Neural cell (in vitro differentiated cells): ENCODE results near the gene KCNJ5. TPM values are rescaled to one million over a fixed set of nuclear protein-coding genes. Genes with fewer than 3 reads are reported as not detected.

Experiments
- H2AFZ ChIP-seq: fragments of 200-600, 300-800 bp; sonication (generic), shearing (Covaris generic); 2 replicates; pipeline ENCODE4 v1.6.0; 2014; ENCODE audit warnings: low read depth, mild to moderate bottlenecking, antibody characterized with exemption, low read length, moderate library complexity
- H3F3A ChIP-seq: fragments of 200-600 bp; shearing (Covaris generic); 2 replicates; pipeline ENCODE4 v1.6.1; 2016; ENCODE audit warnings: mild to moderate bottlenecking, moderate library complexity, mixed read lengths, antibody characterized with exemption, low read length; ENCODE audit not compliant: insufficient read depth, poor library complexity, severe bottlenecking
- H3K27ac ChIP-seq: fragments of 200-600, 300-800 bp; sonication (generic), shearing (Covaris generic); 2 replicates; pipeline ENCODE4 v1.5.1; 2014; ENCODE audit warnings: mild to moderate bottlenecking, low read length, moderate library complexity
- H3K27me3 ChIP-seq: fragments of 300-800, 200-600 bp; sonication (generic), shearing (Covaris generic); 2 replicates; pipeline ENCODE4 v1.6.0; 2014; ENCODE audit warnings: mild to moderate bottlenecking, low read depth, low read length, moderate library complexity; ENCODE audit not compliant: insufficient read depth
- H3K36me3 ChIP-seq: fragments of 300-800, 200-600 bp; sonication (generic), shearing (Covaris generic); 2 replicates; pipeline ENCODE4 v1.5.1; 2014; ENCODE audit warnings: mild to moderate bottlenecking, antibody characterized with exemption, low read length, moderate library complexity; ENCODE audit not compliant: insufficient read depth
- H3K4me2 ChIP-seq: fragments of 300-800, 200-600 bp; sonication (generic), shearing (Covaris generic); 2 replicates; pipeline ENCODE4 v1.6.0; 2014; ENCODE audit warnings: mild to moderate bottlenecking, low read length
- H3K4me3 ChIP-seq: fragments of 300-800, 200-600 bp; sonication (generic), shearing (Covaris generic); 2 replicates; pipeline ENCODE4 v1.5.1; 2014; ENCODE audit warnings: mild to moderate bottlenecking, low read length, moderate library complexity
- H3K79me2 ChIP-seq: fragments of 200-600 bp; shearing (Covaris generic); replicated peaks from 2 replicates; pipeline ENCODE4 v1.6.0; 2014; ENCODE audit warnings: mild to moderate bottlenecking, low read length, moderate library complexity; ENCODE audit not compliant: insufficient read depth
- H3K9ac ChIP-seq: fragments of 300-800, 200-600 bp; sonication (generic), shearing (Covaris generic); 2 replicates; pipeline ENCODE4 v1.6.1; 2016; ENCODE audit warnings: mild to moderate bottlenecking, low read length, mixed read lengths
- H3K9me2 ChIP-seq: fragments of 200-600 bp; shearing (Covaris generic); 2 replicates; pipeline ENCODE4 v1.6.1; 2016; ENCODE audit warnings: mild to moderate bottlenecking, low read length, mixed read lengths; ENCODE audit not compliant: insufficient read depth
- H3K9me3 ChIP-seq: fragments of 200-600, 300-800 bp; sonication (generic), shearing (Covaris generic); 2 replicates; pipeline ENCODE4 v1.6.1; 2016; ENCODE audit warnings: mild to moderate bottlenecking, mixed run types, low read length, moderate library complexity, mixed read lengths
- H4K20me1 ChIP-seq: fragments of 200-600 bp; shearing (Covaris generic); 2 replicates; pipeline ENCODE4 v1.6.1; 2016; ENCODE audit warnings: mild to moderate bottlenecking, mixed run types; ENCODE audit not compliant: insufficient read depth
- CTCF ChIP-seq: fragments of 450-650 bp; IDR thresholded peaks from 2 replicates; pipeline ENCODE4 v1.5.1; 2014; ENCODE audit warnings: antibody characterized with exemption, mild to moderate bottlenecking, moderate library complexity; ENCODE audit not compliant: poor library complexity, severe bottlenecking
- EP300 ChIP-seq: fragments of 450-650 bp; conservative IDR thresholded peaks from 2 replicates; pipeline ENCODE4 v1.6.1; 2014; ENCODE audit warnings: antibody characterized with exemption, mild to moderate bottlenecking, moderate library complexity; ENCODE audit not compliant: poor library complexity, severe bottlenecking
- EZH2 ChIP-seq: fragments of 200-600, 300-800 bp; shearing (Covaris generic), sonication (generic); IDR thresholded peaks from 2 replicates; pipeline ENCODE4 v1.6.1; 2014; ENCODE audit warnings: antibody characterized with exemption, low read length, borderline replicate concordance, mild to moderate bottlenecking; ENCODE audit not compliant: insufficient read depth, poor library complexity, severe bottlenecking
- MXI1 ChIP-seq: fragments of 450-650 bp; conservative IDR thresholded peaks from 2 replicates; pipeline ENCODE4 v1.6.1; 2014; ENCODE audit warnings: antibody characterized with exemption, mild to moderate bottlenecking; ENCODE audit not compliant: poor library complexity, severe bottlenecking
- POLR2AphosphoS5 ChIP-seq: IDR thresholded peaks from 2 replicates; pipeline ENCODE4 v1.6.1; 2012
- RAD21 ChIP-seq: fragments of 450-650 bp; conservative IDR thresholded peaks from 2 replicates; pipeline ENCODE4 v1.6.1; 2014; ENCODE audit warnings: antibody characterized with exemption, mild to moderate bottlenecking, moderate library complexity
- REST ChIP-seq: IDR thresholded peaks from 2 replicates; pipeline ENCODE4 v1.6.1; 2012; ENCODE audit warnings: borderline replicate concordance
- SMC3 ChIP-seq: fragments of 450-650 bp; conservative IDR thresholded peaks from 2 replicates; pipeline ENCODE4 v1.6.1; 2014; ENCODE audit warnings: antibody characterized with exemption, mild to moderate bottlenecking, moderate library complexity; ENCODE audit not compliant: poor library complexity
- TAF1 ChIP-seq: IDR thresholded peaks from 2 replicates; pipeline ENCODE4 v1.6.1; 2012; ENCODE audit warnings: low read depth
- polyA plus RNA-seq: library from polyadenylated mRNA; depleted of rRNA; stranded (reverse); fragments of >200 nt; gene quantifications from 2 replicates; pipeline ENCODE4 v1.2.3, GENCODE V29; 2014

KCNJ5 gene
- polyA plus RNA-seq, 1 donor from 2014 or later = 1.1 TPM

DNA sequence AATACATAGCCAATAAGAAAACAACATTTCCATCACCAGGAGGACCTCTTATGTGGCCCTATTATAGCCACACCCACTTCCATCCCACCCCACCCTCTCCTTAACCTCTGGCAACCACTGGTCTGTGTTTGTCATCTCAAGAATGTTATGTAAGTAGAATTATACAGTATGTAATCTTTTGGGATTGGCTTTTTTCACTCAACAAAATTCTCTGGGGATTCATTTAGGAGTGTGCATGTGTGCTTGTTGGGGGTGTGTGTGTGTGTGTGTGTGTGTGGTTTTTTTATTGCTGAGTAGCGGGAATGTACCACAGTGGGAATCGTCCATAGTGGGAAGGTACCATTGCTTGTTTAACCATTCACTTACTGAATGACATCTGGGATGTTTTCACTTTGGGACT lies 5.2 kb downstream of the KCNJ5 start:
- no peak overlapping the region for H3K4me2 ChIP-seq

GRCh38 chr11:128897826-128898225 lies 6.7 kb downstream of the KCNJ5 start:
- H3K27ac ChIP-seq = no peak overlapping the region
- no peak for TF ChIP-seq EP300
- TF ChIP-seq POLR2AphosphoS5 = no peak
- TF ChIP-seq SMC3 = no peak
- TF ChIP-seq REST = no peak
- no peak for TF ChIP-seq TAF1
- TF ChIP-seq RAD21 = no peak
- TF ChIP-seq EZH2 = no peak

More for the DNA sequence above, 5.2 kb downstream of the KCNJ5 start:
- no peak overlapping the region for H2AFZ ChIP-seq
- no peak overlapping the region for H3K27ac ChIP-seq
- no peaks in the 10 kb centered on the region for H3K36me3 ChIP-seq
- no peaks in the 10 kb centered on the region for H3F3A ChIP-seq
- H3K9me2 ChIP-seq = no peaks in the 10 kb centered on the region
- H3K4me3 ChIP-seq = no peak overlapping the region
- TF ChIP-seq REST (no peak), EP300 (no peak), CTCF (no peak), EZH2 (no peak), TAF1 (no peak), POLR2AphosphoS5 (no peak), MXI1 (no peak), SMC3 (no peak), RAD21 (no peak)
- H3K27me3 ChIP-seq = peaks cover 30% of the 10 kb centered on the region
- no peak overlapping the region for H3K9ac ChIP-seq
- H4K20me1 ChIP-seq = no peaks in the 10 kb centered on the region
- H3K9me3 ChIP-seq = no peaks in the 10 kb centered on the region
- no peaks in the 10 kb centered on the region for H3K79me2 ChIP-seq

More at GRCh38 chr11:128897826-128898225, 6.7 kb downstream of the KCNJ5 start:
- H3K9me2 ChIP-seq = no peaks in the 10 kb centered on the region
- no peak overlapping the region for H2AFZ ChIP-seq
- H4K20me1 ChIP-seq = no peaks in the 10 kb centered on the region
- no peaks in the 10 kb centered on the region for H3K79me2 ChIP-seq
- no peaks in the 10 kb centered on the region for H3K9me3 ChIP-seq
- no peaks in the 10 kb centered on the region for H3K36me3 ChIP-seq
- peaks cover 36% of the 10 kb centered on the region for H3K27me3 ChIP-seq
- no peak overlapping the region for H3K4me2 ChIP-seq
- H3K4me3 ChIP-seq = no peak overlapping the region
- no peak overlapping the region for H3K9ac ChIP-seq
- no peaks in the 10 kb centered on the region for H3F3A ChIP-seq
